HG03442 (cell line): ENCODE data around the gene SH3RF1.

ENCODE experiments used
- ATAC-seq: cut with Tn5 transposase; IDR thresholded peaks from one replicate; pipeline ENCODE4 v1.9.1; 2021; ENCODE audit warnings: mild to moderate bottlenecking, moderate library complexity; ENCODE audit not compliant: unreplicated experiment

Gene SH3RF1

GRCh38 chr4:169139021-169139420 is 131.7 kb downstream of the SH3RF1 start:
- no peak for ATAC-seq

GRCh38 chr4:169137558-169137920 is 133.2 kb downstream of the SH3RF1 start:
- ATAC-seq: no peak

GRCh38 chr4:169136796-169137557 is 133.8 kb downstream of the SH3RF1 start:
- no peak for ATAC-seq

- no peak for ATAC-seq
Observed at GRCh38 chr4:169136330-169136729, 134.4 kb downstream of the SH3RF1 start.

- no peak for ATAC-seq
Observed at GRCh38 chr4:169135776-169136175, 135.0 kb downstream of the SH3RF1 start.

GRCh38 chr4:169133932-169134331 is 136.8 kb downstream of the SH3RF1 start:
- no peak for ATAC-seq

GRCh38 chr4:169132561-169133305 is 138.0 kb downstream of the SH3RF1 start:
- ATAC-seq: no peak

GRCh38 chr4:169131556-169132208 is 139.1 kb downstream of the SH3RF1 start:
- ATAC-seq: no peak

GRCh38 chr4:169128902-169129301 is 141.9 kb downstream of the SH3RF1 start:
- ATAC-seq: no peak

- no peak for ATAC-seq
Observed at GRCh38 chr4:169127314-169127713, 143.4 kb downstream of the SH3RF1 start.

- ATAC-seq: no peak
Observed at GRCh38 chr4:169124661-169125060, 146.1 kb downstream of the SH3RF1 start.

GRCh38 chr4:169122422-169122821 is 148.3 kb downstream of the SH3RF1 start:
- no peak for ATAC-seq

- ATAC-seq: no peak
Observed at GRCh38 chr4:169121861-169122382, 148.8 kb downstream of the SH3RF1 start.

- no peak for ATAC-seq
Observed at GRCh38 chr4:169120624-169121023, 150.1 kb downstream of the SH3RF1 start.

GRCh38 chr4:169119536-169119935 is 151.2 kb downstream of the SH3RF1 start:
- no peak for ATAC-seq

GRCh38 chr4:169117591-169118081 is 153.1 kb downstream of the SH3RF1 start:
- ATAC-seq: no peak

- ATAC-seq: no peak
Observed at GRCh38 chr4:169116270-169116901, 154.4 kb downstream of the SH3RF1 start.

GRCh38 chr4:169115897-169116254 is 154.9 kb downstream of the SH3RF1 start:
- ATAC-seq: no peak

- ATAC-seq: no peak
Observed at GRCh38 chr4:169115144-169115896, 155.4 kb downstream of the SH3RF1 start.

GRCh38 chr4:169114341-169114974 is 156.3 kb downstream of the SH3RF1 start:
- no peak for ATAC-seq
